ENCODE data around the gene DHRS1. TPM values are rescaled to one million over a fixed set of nuclear protein-coding genes. Genes with fewer than 3 reads are reported as not detected.

DHRS1 gene
- total and polyA plus RNA-seq, 9 of the 15 experiments (the other 6 are each of a cell fraction or from before 2014, with no cell fraction given), result 7.3 to 33.6 (median 13.3) TPM

- TF ChIP-seq REST (IDR thresholded peaks at IDR 0.05; ENCODE audit: borderline replicate concordance), result no peak
- no peak for TF ChIP-seq REST (CRISPR knock-in tag; IDR thresholded peaks at IDR 0.05; ENCODE audit: low read depth)
- peak; percentile 80 for TF ChIP-seq TCF3 (CRISPR knock-in tag; IDR thresholded peaks at IDR 0.05)
- peak; percentile 76 for TF ChIP-seq SMARCA4 (IDR thresholded peaks at IDR 0.05)
- TF ChIP-seq GTF2A2 (tag; IDR thresholded peaks at IDR 0.05), result no peak
- no peak for TF ChIP-seq ZSCAN29 (IDR thresholded peaks at IDR 0.05)
- no peak for TF ChIP-seq SNRNP70 (optimal IDR thresholded peaks at IDR 0.05; ENCODE audit: low read depth, low read length)
- TF ChIP-seq ZNF311 (CRISPR knock-in tag; IDR thresholded peaks at IDR 0.05), result no peak
- TF ChIP-seq MAFF (IDR thresholded peaks at IDR 0.05; ENCODE audit: low read length), result no peak
- TF ChIP-seq ARID2 (IDR thresholded peaks at IDR 0.05), result no peak
- no peak for TF ChIP-seq NR3C1 (CRISPR knock-in tag; IDR thresholded peaks at IDR 0.05)
- no peak for TF ChIP-seq ELF4 (CRISPR knock-in tag; IDR thresholded peaks at IDR 0.05)
- TF ChIP-seq E2F8 (IDR thresholded peaks at IDR 0.05; ENCODE audit: low read depth, partially characterized antibody), result no peak
- no peak for TF ChIP-seq CREB1 (IDR thresholded peaks at IDR 0.05)
- no peak for TF ChIP-seq CREB1 (CRISPR knock-in tag; IDR thresholded peaks at IDR 0.05)
- TF ChIP-seq CHCHD3 (CRISPR knock-in tag; IDR thresholded peaks at IDR 0.05), result no peak
- TF ChIP-seq PURB (CRISPR knock-in tag; IDR thresholded peaks at IDR 0.05; ENCODE audit: low read depth), result no peak
- no peak for TF ChIP-seq POLR2G (IDR thresholded peaks at IDR 0.05; ENCODE audit: low read depth, low read length)
- no peak for TF ChIP-seq ZNF174 (CRISPR knock-in tag; IDR thresholded peaks at IDR 0.05)
- no peak for TF ChIP-seq CREB5 (CRISPR knock-in tag; IDR thresholded peaks at IDR 0.05)
- no peak for TF ChIP-seq ZC3H11A (IDR thresholded peaks at IDR 0.05; ENCODE audit: low read depth, low read length)
These were observed 25.5 kb downstream of the DHRS1 start (continued) for GRCh38 chr14:24274101-24274543.

Data from K562 (cell line).